A673 (cell line): ENCODE measurements around the gene PTPDC1. TPM values are rescaled to one million over a fixed set of nuclear protein-coding genes. Genes with fewer than 3 reads are reported as not detected.

Experiments used
- BruUV-seq: library from RNA; stranded (reverse); fragments of 400-500 nt; replicated peaks from 2 replicates; lab custom pipeline; 2021; lab: Mats Ljungman, UMichigan
- CTCF ChIA-PET: fragments of 300-600 bp; sonication (Branson Sonifier 250); formaldehyde crosslinking; loops from one replicate; lab custom pipeline; 2022; ENCODE audit warnings: antibody characterized with exemption; lab: Charles Lee
- POLR2A ChIA-PET: fragments of 300-600 bp; sonication (Branson Sonifier 250); formaldehyde crosslinking; loops from one replicate; lab custom pipeline; 2022; ENCODE audit warnings: antibody characterized with exemption; ENCODE audit not compliant: low non-redundant PET; lab: Charles Lee
- DNase-seq: peaks from one replicate; pipeline ENCODE4 v3.0.0-alpha.2; 2015; ENCODE audit warnings: low spot score
- H3K27ac ChIP-seq: fragments of 200-600 bp; sonication (generic); 2 replicates; pipeline ENCODE4 v1.5.1; 2016; ENCODE audit warnings: mixed run types, low read depth, mild to moderate bottlenecking, mixed read lengths, antibody characterized with exemption, low read length; ENCODE audit not compliant: poor library complexity, severe bottlenecking
- H3K27me3 ChIP-seq: fragments of 200-600 bp; sonication (generic); replicated peaks from 2 replicates; pipeline ENCODE4 v1.6.1; 2017; ENCODE audit warnings: mixed run types, low read depth, mild to moderate bottlenecking, mixed read lengths, antibody characterized with exemption, low read length; ENCODE audit not compliant: insufficient read depth, poor library complexity
- H3K36me3 ChIP-seq: fragments of 200-600 bp; sonication (generic); 2 replicates; pipeline ENCODE4 v1.6.1; 2016; ENCODE audit warnings: mixed run types, mild to moderate bottlenecking, mixed read lengths, antibody characterized with exemption, low read length; ENCODE audit not compliant: insufficient read depth, poor library complexity, severe bottlenecking
- H3K4me1 ChIP-seq: fragments of 200-600 bp; sonication (generic); 2 replicates; pipeline ENCODE4 v1.6.1; 2017; ENCODE audit warnings: mixed run types, mild to moderate bottlenecking, mixed read lengths, antibody characterized with exemption, low read length; ENCODE audit not compliant: insufficient read depth, poor library complexity, severe bottlenecking
- H3K4me3 ChIP-seq: fragments of 200-600 bp; sonication (generic); 2 replicates; pipeline ENCODE4 v1.5.1; 2016; ENCODE audit warnings: low read depth, mixed run types, mild to moderate bottlenecking, mixed read lengths, low read length; ENCODE audit not compliant: poor library complexity, severe bottlenecking
- H3K9me3 ChIP-seq: fragments of 200-600 bp; sonication (generic); 2 replicates; pipeline ENCODE4 v1.6.1; 2016; ENCODE audit warnings: mixed run types, low read depth, mild to moderate bottlenecking, mixed read lengths, antibody characterized with exemption, low read length; ENCODE audit not compliant: poor library complexity, severe bottlenecking
- EZH2 ChIP-seq: fragments of 200-600 bp; sonication (generic); IDR thresholded peaks from 2 replicates; pipeline ENCODE4 v1.6.1; 2017; ENCODE audit warnings: borderline replicate concordance, low read depth, mild to moderate bottlenecking, mixed read lengths, antibody characterized with exemption, low read length; ENCODE audit not compliant: poor library complexity, severe bottlenecking
- intact Hi-C: fragments of 100-400 bp; cut with micrococcal nuclease; formaldehyde crosslinking; loops from one replicate; pipeline ENCODE4 v1.10.0; 2022; ENCODE audit not compliant: unreplicated experiment
- total RNA-seq: library from RNA; stranded (reverse); gene quantifications from 2 replicates; pipeline ENCODE4 v1.2.3, GENCODE V29; 2021
- TF ChIP-seq, protein P1 (sequence below): fragments of 300-800, 200-600 bp; sonication (generic); conservative IDR thresholded peaks from 2 replicates; pipeline ENCODE4 v1.5.1; 2017; ENCODE audit warnings: low read depth, mild to moderate bottlenecking, antibody characterized with exemption, low read length, moderate library complexity, mixed read lengths

The PTPDC1 gene
- total RNA-seq, 1 experiment from 2014 or later: 3.5 TPM

DNA sequence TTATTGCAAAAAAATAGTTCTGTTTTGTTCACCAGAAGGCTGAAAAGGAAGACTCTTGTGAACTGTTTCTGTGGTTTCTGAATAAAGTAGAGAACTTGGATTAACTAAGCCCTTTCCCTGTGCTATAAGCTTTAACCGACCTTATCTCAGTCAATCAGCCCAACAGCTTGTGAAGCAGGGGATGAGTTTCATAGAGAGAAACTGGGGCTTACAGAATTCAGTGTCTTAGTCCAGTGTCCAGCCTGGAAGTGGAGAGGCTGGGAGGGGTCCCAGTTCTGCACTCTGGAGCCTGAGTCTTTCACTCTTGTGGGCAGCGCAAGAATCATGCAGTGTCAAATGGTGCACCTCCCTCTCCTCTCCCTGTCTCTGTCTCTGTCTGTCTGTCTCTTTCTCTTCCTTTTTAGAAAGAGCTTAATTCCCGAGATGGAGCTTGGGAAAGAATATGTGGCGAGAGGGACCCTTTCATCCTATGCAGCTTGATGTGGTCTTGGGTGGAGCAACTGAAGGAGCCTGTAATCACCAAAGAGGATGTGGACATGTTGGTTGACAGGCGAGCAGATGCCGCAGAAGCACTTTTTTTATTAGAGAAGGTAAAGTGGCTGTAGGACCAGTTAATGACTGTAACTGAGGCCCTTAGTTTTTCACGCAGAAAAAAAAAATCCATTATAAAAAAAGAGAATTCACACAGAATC lies 17.0 kb downstream of the PTPDC1 start:
- Histone ChIP-seq H3K9me3 (no peaks in the 10 kb centered on the region), H3K4me3 (no peak overlapping the region), H3K27ac (no peak overlapping the region), H3K36me3 (no peaks in the 10 kb centered on the region), H3K4me1 (no peaks in the 10 kb centered on the region), H3K27me3 (no peaks in the 10 kb centered on the region)
- CTCF ChIA-PET: no interaction called here
- intact Hi-C loops: no loop called here
- POLR2A ChIA-PET: no interaction called here
- no peak for TF ChIP-seq EZH2
- TF ChIP-seq, protein P1, sequence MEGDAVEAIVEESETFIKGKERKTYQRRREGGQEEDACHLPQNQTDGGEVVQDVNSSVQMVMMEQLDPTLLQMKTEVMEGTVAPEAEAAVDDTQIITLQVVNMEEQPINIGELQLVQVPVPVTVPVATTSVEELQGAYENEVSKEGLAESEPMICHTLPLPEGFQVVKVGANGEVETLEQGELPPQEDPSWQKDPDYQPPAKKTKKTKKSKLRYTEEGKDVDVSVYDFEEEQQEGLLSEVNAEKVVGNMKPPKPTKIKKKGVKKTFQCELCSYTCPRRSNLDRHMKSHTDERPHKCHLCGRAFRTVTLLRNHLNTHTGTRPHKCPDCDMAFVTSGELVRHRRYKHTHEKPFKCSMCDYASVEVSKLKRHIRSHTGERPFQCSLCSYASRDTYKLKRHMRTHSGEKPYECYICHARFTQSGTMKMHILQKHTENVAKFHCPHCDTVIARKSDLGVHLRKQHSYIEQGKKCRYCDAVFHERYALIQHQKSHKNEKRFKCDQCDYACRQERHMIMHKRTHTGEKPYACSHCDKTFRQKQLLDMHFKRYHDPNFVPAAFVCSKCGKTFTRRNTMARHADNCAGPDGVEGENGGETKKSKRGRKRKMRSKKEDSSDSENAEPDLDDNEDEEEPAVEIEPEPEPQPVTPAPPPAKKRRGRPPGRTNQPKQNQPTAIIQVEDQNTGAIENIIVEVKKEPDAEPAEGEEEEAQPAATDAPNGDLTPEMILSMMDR: no peak
- DNase-seq: no peak
- BruUV-seq: no TSS peak

DNA sequence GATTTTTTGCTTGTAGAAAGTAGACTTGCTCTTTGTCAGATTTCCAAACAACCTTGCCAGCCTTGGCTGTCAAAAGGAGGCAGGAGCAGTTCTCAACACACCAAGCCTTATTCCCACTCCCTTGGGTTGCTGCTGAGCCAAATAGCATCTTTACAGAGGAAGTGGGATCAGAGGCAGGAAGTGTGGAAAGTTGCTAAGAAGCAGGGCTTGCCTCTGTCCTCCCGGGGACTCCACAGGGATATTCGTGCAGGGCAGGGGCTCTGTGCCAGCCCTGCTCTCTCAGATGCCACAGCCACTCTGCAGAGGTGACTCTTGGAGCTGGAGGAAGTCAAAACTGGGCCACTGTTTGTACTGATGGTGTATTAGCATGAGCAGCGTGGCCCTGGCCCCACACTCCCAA lies 24.3 kb downstream of the PTPDC1 start:
- intact Hi-C loops: no loop called here
- no peak overlapping the region for H3K4me3 ChIP-seq
- H3K9me3 ChIP-seq: no peaks in the 10 kb centered on the region
- POLR2A ChIA-PET: no interaction called here
- H3K4me1 ChIP-seq: no peaks in the 10 kb centered on the region
- no peak overlapping the region for H3K27ac ChIP-seq
- no peak for DNase-seq
- CTCF ChIA-PET: no interaction called here
- H3K27me3 ChIP-seq: no peaks in the 10 kb centered on the region
- TF ChIP-seq, protein P1: no peak
- TF ChIP-seq EZH2: no peak
- BruUV-seq: no TSS peak
- H3K36me3 ChIP-seq: no peaks in the 10 kb centered on the region

DNA sequence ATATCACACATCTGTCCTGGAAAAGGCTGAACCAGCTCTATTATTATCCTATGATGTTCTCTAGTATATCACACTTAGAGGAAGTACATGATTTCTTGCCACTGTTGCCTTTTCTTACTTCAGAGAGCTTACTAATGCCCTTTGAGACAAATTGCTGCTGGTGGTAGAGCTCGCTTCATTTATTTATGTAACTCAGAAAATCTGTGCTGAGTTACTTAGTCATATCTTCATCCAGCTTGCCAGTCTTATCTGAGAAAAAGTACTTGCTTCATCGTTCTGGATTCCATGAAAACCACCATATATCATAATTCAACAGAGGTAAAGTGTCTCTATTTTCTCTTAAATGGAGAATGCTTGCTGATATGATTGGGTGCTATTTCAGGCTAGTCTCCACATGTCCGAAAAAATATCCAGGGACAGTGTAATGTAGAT lies 26.6 kb downstream of the PTPDC1 start:
- no peaks in the 10 kb centered on the region for H3K9me3 ChIP-seq
- intact Hi-C loops: no loop called here
- H3K4me3 ChIP-seq: no peak overlapping the region
- TF ChIP-seq, protein P1: no peak
- no peak for TF ChIP-seq EZH2
- ChIA-PET POLR2A (no interaction called here), CTCF (no interaction called here)
- H3K36me3 ChIP-seq: no peaks in the 10 kb centered on the region
- H3K27me3 ChIP-seq: no peaks in the 10 kb centered on the region
- DNase-seq: no peak
- no peaks in the 10 kb centered on the region for H3K4me1 ChIP-seq
- H3K27ac ChIP-seq: no peak overlapping the region
- BruUV-seq: no TSS peak
